A549 (cell line): ENCODE measurements around the gene KCNIP3. TPM values are rescaled to one million over a fixed set of nuclear protein-coding genes. Genes with fewer than 3 reads are reported as not detected.

Experiments used
- ATAC-seq, 2 experiments: fragments of 200-7000 bp in 1 of 2; fragments of >200 bp in 1 of 2; cut with Nextera tagmentation in 1 of 2; cut with Tn5 transposase in 1 of 2; 3 replicates each; pipeline versions ENCODE4 v1.8.0 to v1.9.1; 2018 to 2020; ENCODE audit warnings: mild to moderate bottlenecking in 1 of 2, moderate library complexity in 1 of 2
- CTCF ChIA-PET: fragments of 300-600 bp; sonication (Branson Sonifier 250); formaldehyde crosslinking; extraction: SDS; loops from one replicate; lab custom pipeline; 2021; ENCODE audit warnings: antibody characterized with exemption, inconsistent platforms; lab: Yijun Ruan, JAX
- POLR2A ChIA-PET: fragments of 350-600 bp; formaldehyde crosslinking; extraction: SDS; loops from one replicate; lab custom pipeline; 2021; ENCODE audit warnings: antibody characterized with exemption, inconsistent platforms; lab: Yijun Ruan, JAX
- DNase-seq, 2 experiments: peaks; one replicate each; pipeline versions ENCODE4 v3.0.0 to v3.0.0-alpha.2; 2011 to 2016; ENCODE audit warnings: low read depth in 1 of 2, low spot score in 1 of 2
- FAIRE-seq: peaks from 2 replicates; lab custom pipeline; 2011; peaks lifted over from hg19 to GRCh38; lab: Jason Lieb, UNC
- H3K27ac ChIP-seq, 2 experiments: fragments of >200 bp; sonication (Bioruptor Twin); formaldehyde crosslinking; 3 replicates each; pipeline ENCODE4 v1.5.1; 2016 to 2017
- H3K4me1 ChIP-seq: fragments of >200 bp; sonication (Bioruptor Twin); formaldehyde crosslinking; 3 replicates; pipeline ENCODE4 v1.6.1; 2016
- H3K4me2 ChIP-seq: fragments of >200 bp; sonication (Bioruptor Twin); formaldehyde crosslinking; 3 replicates; pipeline ENCODE4 v1.6.1; 2016
- H3K4me3 ChIP-seq: fragments of >200 bp; sonication (Bioruptor Twin); formaldehyde crosslinking; 3 replicates; pipeline ENCODE4 v1.5.1; 2016
- H3K9me3 ChIP-seq: fragments of >200 bp; sonication (Bioruptor Twin); formaldehyde crosslinking; 3 replicates; pipeline ENCODE4 v1.6.1; 2016
- CEBPB ChIP-seq, 2 experiments: fragments of >200 bp in 1 of 2; sonication (Bioruptor Twin) in 1 of 2; formaldehyde crosslinking in 1 of 2; IDR thresholded peaks; 2 replicates each; pipeline ENCODE4 v1.6.1; 2012 to 2016
- EHMT2 ChIP-seq: fragments of 200-600 bp; sonication (generic); IDR thresholded peaks from 2 replicates; pipeline ENCODE4 v1.6.1; 2016; ENCODE audit warnings: antibody characterized with exemption, low read depth, mild to moderate bottlenecking, moderate library complexity
- ELK1 ChIP-seq: fragments of 150-350 bp; IDR thresholded peaks from 2 replicates; pipeline ENCODE4 v1.6.1; 2014; ENCODE audit warnings: low read depth, mild to moderate bottlenecking, low read length
- ESRRA ChIP-seq: fragments of 150-350 bp; IDR thresholded peaks from 2 replicates; pipeline ENCODE4 v1.6.1; 2014; ENCODE audit warnings: mild to moderate bottlenecking, low read length, borderline replicate concordance
- FOSB ChIP-seq: fragments of 250-450 bp; sonication (Bioruptor Pico); IDR thresholded peaks from 2 replicates; pipeline ENCODE4 v1.5.0; 2020; ENCODE audit warnings: mild to moderate bottlenecking, moderate library complexity
- FOSL2 ChIP-seq, 2 experiments: fragments of 450-650 bp in 1 of 2; fragments of >200 bp in 1 of 2; sonication (Bioruptor Twin) in 1 of 2; formaldehyde crosslinking; IDR thresholded peaks; 2 replicates each; pipeline versions ENCODE4 v1.5.0 to v1.6.1; 2016 to 2020; ENCODE audit warnings: mild to moderate bottlenecking in 1 of 2, moderate library complexity in 1 of 2
- GATA3 ChIP-seq: IDR thresholded peaks from 2 replicates; pipeline ENCODE4 v1.6.1; 2012; ENCODE audit warnings: borderline replicate concordance
- HDAC2 ChIP-seq: fragments of 200-600 bp; sonication (generic); IDR thresholded peaks from 2 replicates; pipeline ENCODE4 v1.6.1; 2016
- HES2 ChIP-seq: fragments of >200 bp; sonication (Bioruptor Twin); formaldehyde crosslinking; IDR thresholded peaks from 2 replicates; pipeline ENCODE4 v1.6.1; 2016
- HEYL ChIP-seq: fragments of 250-450 bp; sonication (Bioruptor Pico); IDR thresholded peaks from 2 replicates; pipeline ENCODE4 v1.8.0; 2021; ENCODE audit warnings: mild to moderate bottlenecking, moderate library complexity
- HMGXB4 ChIP-seq: fragments of 250-450 bp; sonication (Bioruptor Pico); IDR thresholded peaks from 2 replicates; pipeline ENCODE4 v1.5.0; 2021; ENCODE audit warnings: mild to moderate bottlenecking, moderate library complexity, borderline replicate concordance
- HOXB5 ChIP-seq: fragments of 250-450 bp; sonication (Bioruptor Pico); IDR thresholded peaks from 2 replicates; pipeline ENCODE4 v1.5.0; 2020; ENCODE audit warnings: mild to moderate bottlenecking, moderate library complexity
- KDM1A ChIP-seq: fragments of 200-600 bp; sonication (generic); IDR thresholded peaks from 2 replicates; pipeline ENCODE4 v1.6.1; 2016; ENCODE audit warnings: low read depth, mild to moderate bottlenecking
- MAFK ChIP-seq: fragments of 450-650 bp; IDR thresholded peaks from 2 replicates; pipeline ENCODE4 v1.6.1; 2014; ENCODE audit not compliant: partially characterized antibody
- MAX ChIP-seq: IDR thresholded peaks from 2 replicates; pipeline ENCODE4 v1.6.1; 2012
- MYC ChIP-seq: IDR thresholded peaks from 2 replicates; pipeline ENCODE4 v1.6.1; 2012; ENCODE audit warnings: mild to moderate bottlenecking, inconsistent platforms, low read length, improper control_type of control experiment, borderline replicate concordance
- NR3C1 ChIP-seq: fragments of >200 bp; sonication (Bioruptor Twin); formaldehyde crosslinking; IDR thresholded peaks from 3 replicates; pipeline ENCODE4 v1.6.1; 2017
- RARB ChIP-seq: fragments of 250-450 bp; sonication (Bioruptor Pico); IDR thresholded peaks from 2 replicates; pipeline ENCODE4 v1.8.0; 2021; ENCODE audit warnings: mild to moderate bottlenecking, moderate library complexity
- RCOR1 ChIP-seq: fragments of 150-350 bp; IDR thresholded peaks from 2 replicates; pipeline ENCODE4 v1.6.1; 2014; ENCODE audit warnings: antibody characterized with exemption, low read length, low read depth
- RFX5 ChIP-seq: fragments of 450-650 bp; IDR thresholded peaks from 2 replicates; pipeline ENCODE4 v1.7.1; 2014; ENCODE audit warnings: antibody characterized with exemption, mild to moderate bottlenecking, moderate library complexity
- TFCP2L1 ChIP-seq: fragments of 250-450 bp; sonication (Bioruptor Pico); IDR thresholded peaks from 2 replicates; pipeline ENCODE4 v1.5.0; 2021; ENCODE audit warnings: mild to moderate bottlenecking
- TP53 ChIP-seq: fragments of 250-450 bp; sonication (Bioruptor Pico); IDR thresholded peaks from 2 replicates; pipeline ENCODE4 v1.5.0; 2021; ENCODE audit warnings: mild to moderate bottlenecking, moderate library complexity
- ZC3H11A ChIP-seq: fragments of 450-650 bp; IDR thresholded peaks from 2 replicates; pipeline ENCODE4 v1.6.1; 2014; ENCODE audit warnings: antibody characterized with exemption, mild to moderate bottlenecking
- ZNF302 ChIP-seq: fragments of 250-450 bp; sonication (Bioruptor Pico); IDR thresholded peaks from 2 replicates; pipeline ENCODE4 v1.9.0; 2021; ENCODE audit warnings: inconsistent platforms, mild to moderate bottlenecking, moderate library complexity
- ZSCAN20 ChIP-seq: fragments of 250-450 bp; sonication (Bioruptor Pico); IDR thresholded peaks from 2 replicates; pipeline ENCODE4 v1.8.0; 2022; ENCODE audit warnings: mild to moderate bottlenecking, moderate library complexity
- WGBS: methylation state at CpG from one replicate; pipeline ENCODE4 v1.1.6; 2017; ENCODE audit errors: missing lambda C conversion rate; 5-methylcytosine and 5-hydroxymethylcytosine counted together
- polyA plus RNA-seq, 4 experiments: library from polyadenylated mRNA; depleted of rRNA in 3 of 4; stranded (reverse); fragments of >200 nt; fragmentation: RNase III in 1 of 4; extraction: RNeasy Plus Mini Kit Qiagen cat#74134 plus additional on column Dnase treatment in 1 of 4; gene quantifications; 2 replicates in 3 of 4; 3 replicates in 1 of 4; pipeline ENCODE4 v1.2.3, GENCODE V29; 2011 to 2017

Gene KCNIP3
- polyA plus RNA-seq, 2 of the 4 experiments (the other 2 are of a cell fraction): 0.13 to 0.84 TPM

- ATAC-seq (no peak), DNase-seq (no peak), FAIRE-seq (no peak)
- WGBS: 50% methylated on average over 8 of the region's 8 CpGs
- no peaks in the 10 kb centered on the region for H3K4me1 ChIP-seq
- H3K27ac ChIP-seq: no peak overlapping the region
- TF ChIP-seq NR3C1: no peak
- TF ChIP-seq RCOR1: no peak
- H3K4me2 ChIP-seq: no peak overlapping the region
- no peaks in the 10 kb centered on the region for H3K9me3 ChIP-seq
- CTCF ChIA-PET: interaction anchor here (1.3 kb wide), 1 partner anchor 37 kb away, joined by 4 read pairs; no protein-coding TSS in a partner anchor
- no peak overlapping the region for H3K4me3 ChIP-seq
- POLR2A ChIA-PET: no interaction called here
Observed at GRCh38 chr2:95307878-95308277, 10.7 kb downstream of the KCNIP3 start.

- ChIA-PET POLR2A (no interaction called here), CTCF (interaction anchor here (1.3 kb wide), 1 partner anchor 37 kb away, joined by 4 read pairs; no protein-coding TSS in a partner anchor)
- TF ChIP-seq RARB (CRISPR knock-in tag) (no peak), ZSCAN20 (no peak)
- ATAC-seq: no peak
- WGBS: 55% methylated on average over 10 of the region's 12 CpGs
- FAIRE-seq: no peak
- Histone ChIP-seq H3K4me3 (no peak overlapping the region), H3K4me2 (no peak overlapping the region), H3K9me3 (no peaks in the 10 kb centered on the region), H3K4me1 (no peaks in the 10 kb centered on the region), H3K27ac (no peak overlapping the region)
- no peak for DNase-seq
Observed at GRCh38 chr2:95308426-95308990, 11.4 kb downstream of the KCNIP3 start.

GRCh38 chr2:95309599-95309998, 12.5 kb downstream of the KCNIP3 start:
- no peak for TF ChIP-seq NR3C1
- no peak for TF ChIP-seq HDAC2
- no peak for TF ChIP-seq ELK1
- ATAC-seq: no peak
- FAIRE-seq: no peak
- POLR2A ChIA-PET: no interaction called here
- no peak for DNase-seq
- no peak overlapping the region for H3K4me2 ChIP-seq
- H3K27ac ChIP-seq: no peak overlapping the region
- no peak overlapping the region for H3K4me3 ChIP-seq
- no peaks in the 10 kb centered on the region for H3K9me3 ChIP-seq
- CTCF ChIA-PET: interaction anchor here (0.6 kb wide), 1 partner anchor 25 kb away, joined by 3 read pairs; no protein-coding TSS in a partner anchor
- WGBS: 39% methylated on average over 8 of the region's 8 CpGs
- H3K4me1 ChIP-seq: no peaks in the 10 kb centered on the region

- CTCF ChIA-PET: no interaction called here
- no peak for TF ChIP-seq KDM1A
- no peak for TF ChIP-seq ZC3H11A
- no peak for TF ChIP-seq GATA3
- no peak for TF ChIP-seq FOSL2 (IDR thresholded peaks at IDR 0.05)
- TF ChIP-seq FOSL2 (CRISPR knock-in tag; IDR thresholded peaks at IDR 0.05): no peak
- no peak for TF ChIP-seq HEYL
- no peak for TF ChIP-seq FOSB (CRISPR knock-in tag)
- TF ChIP-seq ZNF302 (CRISPR knock-in tag): no peak
- TF ChIP-seq TFCP2L1 (CRISPR knock-in tag): no peak
- no peak for TF ChIP-seq CEBPB (IDR thresholded peaks at IDR 0.05)
- no peak for TF ChIP-seq RARB (CRISPR knock-in tag)
- WGBS: 33% methylated on average over 5 of the region's 8 CpGs
Observed at GRCh38 chr2:95310216-95310615, 13.1 kb downstream of the KCNIP3 start.

GRCh38 chr2:95310651-95311050, 13.5 kb downstream of the KCNIP3 start:
- H3K27ac ChIP-seq: no peak overlapping the region
- no peaks in the 10 kb centered on the region for H3K4me1 ChIP-seq
- CTCF ChIA-PET: no interaction called here
- 65% methylated on average over 4 of the region's 4 CpGs for WGBS
- POLR2A ChIA-PET: no interaction called here
- H3K4me2 ChIP-seq: no peak overlapping the region
- ATAC-seq (no peak), FAIRE-seq (no peak), DNase-seq (no peak)
- H3K9me3 ChIP-seq: no peaks in the 10 kb centered on the region
- no peak overlapping the region for H3K4me3 ChIP-seq
- TF ChIP-seq HES2: no peak
- no peak for TF ChIP-seq EHMT2
- no peak for TF ChIP-seq HDAC2
- no peak for TF ChIP-seq MAFK
- TF ChIP-seq MAX: no peak
- no peak for TF ChIP-seq HOXB5 (CRISPR knock-in tag)
- TF ChIP-seq MYC: no peak
- TF ChIP-seq HMGXB4 (CRISPR knock-in tag): no peak
- no peak for TF ChIP-seq RFX5
- no peak for TF ChIP-seq ZC3H11A
- TF ChIP-seq TP53 (CRISPR knock-in tag): no peak
- no peak for TF ChIP-seq KDM1A
- TF ChIP-seq ESRRA: no peak

More at GRCh38 chr2:95310216-95310615, 13.1 kb downstream of the KCNIP3 start:
- ATAC-seq: no peak
- Histone ChIP-seq H3K9me3 (no peaks in the 10 kb centered on the region), H3K27ac (no peak overlapping the region), H3K4me1 (no peaks in the 10 kb centered on the region), H3K4me3 (no peak overlapping the region), H3K4me2 (no peak overlapping the region)
- POLR2A ChIA-PET: no interaction called here
- no peak for FAIRE-seq
- no peak for DNase-seq
